NCI-H510A treated with DMSO at 0.1 percent for 48 hours (cell line): Measurements from ENCODE around the gene P4HA1.

Source experiments
- DNase-seq: peaks from one replicate; lab custom pipeline; 2025; lab: John Stamatoyannopoulos, UW

Gene P4HA1

DNA sequence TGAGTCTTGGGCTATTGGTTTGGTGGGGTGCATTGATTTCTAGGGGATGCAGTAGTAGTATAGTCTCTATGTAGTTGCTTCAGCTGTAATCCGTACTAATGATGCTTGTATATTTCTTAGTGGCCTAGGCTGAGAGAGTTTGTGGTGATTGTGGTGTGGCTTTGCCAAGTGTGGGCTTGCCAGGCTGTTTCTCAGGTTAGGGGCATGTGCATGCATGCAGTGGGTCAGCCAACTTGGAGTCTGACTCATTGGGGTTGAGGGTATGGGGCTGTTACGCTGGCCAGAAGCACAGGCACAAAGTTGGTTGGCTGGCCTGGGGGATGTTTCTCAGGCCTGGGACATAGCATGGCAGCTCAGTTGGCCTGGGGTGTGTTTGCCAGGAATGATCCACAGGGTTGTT lies 116.3 kb downstream of the P4HA1 start:
- DNase-seq = no peak

DNA sequence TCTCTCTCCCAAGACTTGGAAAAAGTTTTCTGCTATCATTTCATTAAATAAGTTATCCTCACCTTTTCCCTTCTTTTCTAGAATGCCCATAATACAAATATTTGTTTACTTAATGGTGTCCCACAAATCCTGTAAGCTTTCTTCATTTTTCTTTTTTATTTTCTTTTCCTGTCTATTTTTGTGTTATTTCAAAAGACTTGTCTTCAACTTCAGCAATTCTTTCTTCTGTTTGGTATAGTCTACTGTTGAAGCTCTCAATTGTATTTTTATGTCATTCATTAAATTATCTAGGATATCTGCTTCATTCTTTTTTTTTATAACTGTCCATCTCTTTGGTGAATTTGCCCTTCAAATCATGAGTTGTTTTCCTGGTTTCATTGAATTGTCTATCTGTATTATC lies 117.0 kb downstream of the P4HA1 start:
- no peak for DNase-seq

DNA sequence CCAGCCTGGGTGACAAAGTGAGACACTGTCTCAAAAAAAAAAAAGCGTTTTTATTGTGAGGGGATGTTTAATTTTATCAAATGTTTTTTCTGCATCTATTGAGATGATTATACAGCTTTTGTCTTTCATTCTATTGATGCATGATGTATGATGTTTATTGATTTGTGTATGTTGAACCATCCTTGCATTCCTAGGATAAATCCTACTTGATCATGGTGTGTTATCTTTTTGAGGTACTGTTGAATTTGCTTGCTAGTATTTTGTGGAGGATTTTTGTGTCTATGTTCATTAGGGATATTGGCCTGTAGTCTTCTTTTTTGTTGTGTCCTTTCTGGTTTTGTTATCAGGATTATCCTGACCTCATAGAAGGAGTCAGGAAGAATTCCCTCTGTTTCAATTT lies 119.8 kb downstream of the P4HA1 start:
- DNase-seq = no peak
